Measurements from ENCODE around the gene GABPB2.
A peak's percentile ranks its signal among the peaks of the same experiment; 100 is the strongest.

GABPB2 gene

DNA sequence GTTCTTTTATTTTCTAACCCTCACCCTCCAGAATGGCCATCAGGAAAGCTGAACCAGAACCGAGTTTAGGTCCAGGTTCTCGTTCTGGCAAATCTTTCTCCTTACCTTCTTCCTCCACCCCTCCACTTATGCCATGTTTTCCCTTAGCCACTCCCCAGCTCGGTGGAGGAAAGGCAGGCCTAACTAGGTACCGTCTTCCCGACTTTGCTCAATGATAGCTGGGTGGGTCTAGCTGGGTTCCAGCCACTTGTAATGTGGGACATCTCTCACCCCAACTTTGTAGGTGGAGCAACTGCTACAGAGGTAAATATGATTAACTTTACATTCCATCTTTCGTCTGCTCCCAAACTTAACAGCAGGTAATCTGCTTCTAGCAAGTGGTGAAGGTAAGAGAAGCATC is 33.5 kb upstream of the GABPB2 start:
- 95% methylated on average over 3 of the region's 6 CpGs for WGBS (ENCODE audit: insufficient coverage)
- Histone ChIP-seq H3K9me3 (ENCODE audit: control extremely low read depth in 1 of 5, control insufficient read depth in 4 of 5, insufficient read depth in 2 of 5, low read depth in 1 of 5, low read length in 4 of 5) (no peaks in the 10 kb centered on the region), H3K4me1 (ENCODE audit: control extremely low read depth in 1 of 4, control insufficient read depth in 4 of 4, insufficient read depth in 4 of 4, low read length in 3 of 4) (no peaks in the 10 kb centered on the region), H3K27me3 (replicated peaks in 2 of 5; ENCODE audit: control insufficient read depth in 4 of 5, insufficient read depth in 5 of 5, low read length in 4 of 5) (no peaks in the 10 kb centered on the region), H3K36me3 (ENCODE audit: control insufficient read depth in 4 of 4, insufficient read depth in 4 of 4, low read length in 3 of 4) (peaks cover 10 to 25% (median 21%) of the 10 kb centered on the region in 4 experiments), H3K4me3 (ENCODE audit: control insufficient read depth in 1 of 7, extremely low read depth in 1 of 7, insufficient read depth in 4 of 7, low read depth in 2 of 7, low read length in 6 of 7) (no peak overlapping the region), H3K27ac (ENCODE audit: insufficient read depth in 1 of 2, low read depth in 1 of 2, low read length in 2 of 2, poor library complexity in 1 of 2, severe bottlenecking in 2 of 2) (no peak overlapping the region)
- CTCF ChIA-PET = interaction anchor here (0.7 to 3.5 kb wide), 6 partner anchors 9 to 63 kb away, joined by 3 to 15 read pairs (median 4); partner anchors contain the start of gene C1orf56
- POLR2A ChIA-PET = no interaction called here
- no peak for DNase-seq

- Histone ChIP-seq H3K27ac (ENCODE audit: insufficient read depth in 1 of 2, low read depth in 1 of 2, low read length in 2 of 2, poor library complexity in 1 of 2, severe bottlenecking in 2 of 2) (no peak overlapping the region), H3K9me3 (ENCODE audit: control extremely low read depth in 1 of 5, control insufficient read depth in 4 of 5, insufficient read depth in 2 of 5, low read depth in 1 of 5, low read length in 4 of 5) (no peaks in the 10 kb centered on the region), H3K4me3 (ENCODE audit: control insufficient read depth in 1 of 7, extremely low read depth in 1 of 7, insufficient read depth in 4 of 7, low read depth in 2 of 7, low read length in 6 of 7) (no peak overlapping the region), H3K4me1 (ENCODE audit: control extremely low read depth in 1 of 4, control insufficient read depth in 4 of 4, insufficient read depth in 4 of 4, low read length in 3 of 4) (no peaks in the 10 kb centered on the region), H3K27me3 (replicated peaks in 2 of 5; ENCODE audit: control insufficient read depth in 4 of 5, insufficient read depth in 5 of 5, low read length in 4 of 5) (no peaks in the 10 kb centered on the region), H3K36me3 (ENCODE audit: control insufficient read depth in 4 of 4, insufficient read depth in 4 of 4, low read length in 3 of 4) (peaks cover 2 to 13% (median 9%) of the 10 kb centered on the region in 4 experiments)
- 97% methylated on average over 3 of the region's 3 CpGs for WGBS (ENCODE audit: insufficient coverage)
- CTCF ChIA-PET = interaction anchor here (0.6 to 3.5 kb wide), 4 partner anchors 7 to 38 kb away, joined by 3 to 15 read pairs (median 4); partner anchors contain the start of gene C1orf56
- POLR2A ChIA-PET = interaction anchor here (1.2 kb wide), 1 partner anchor 95 kb away, joined by 5 read pairs; no protein-coding TSS in a partner anchor
- DNase-seq = no peak
Observed at GRCh38 chr1:151039521-151039920, 31.0 kb upstream of the GABPB2 start.

- no peak for DNase-seq
- no peaks in the 10 kb centered on the region for H3K36me3 ChIP-seq (ENCODE audit: control insufficient read depth in 4 of 4, insufficient read depth in 4 of 4, low read length in 3 of 4)
- POLR2A ChIA-PET = no interaction called here
- H3K27ac ChIP-seq (ENCODE audit: insufficient read depth in 1 of 2, low read depth in 1 of 2, low read length in 2 of 2, poor library complexity in 1 of 2, severe bottlenecking in 2 of 2) = no peak overlapping the region
- H3K4me3 ChIP-seq (ENCODE audit: control insufficient read depth in 1 of 7, extremely low read depth in 1 of 7, insufficient read depth in 4 of 7, low read depth in 2 of 7, low read length in 6 of 7) = no peak overlapping the region
- H3K4me1 ChIP-seq (ENCODE audit: control extremely low read depth in 1 of 4, control insufficient read depth in 4 of 4, insufficient read depth in 4 of 4, low read length in 3 of 4) = peaks cover 2 to 11% (median 6%) of the 10 kb centered on the region in 4 experiments
- WGBS (ENCODE audit: insufficient coverage) = no CpG with 5 or more reads among the region's 1 CpG
- no peaks in the 10 kb centered on the region for H3K9me3 ChIP-seq (ENCODE audit: control extremely low read depth in 1 of 5, control insufficient read depth in 4 of 5, insufficient read depth in 2 of 5, low read depth in 1 of 5, low read length in 4 of 5)
- H3K27me3 ChIP-seq (replicated peaks in 2 of 5; ENCODE audit: control insufficient read depth in 4 of 5, insufficient read depth in 5 of 5, low read length in 4 of 5) = no peaks in the 10 kb centered on the region
- CTCF ChIA-PET = interaction anchor here (1.0 to 8.2 kb wide), 7 partner anchors 9 to 100 kb away, joined by 3 to 59 read pairs (median 3); partner anchors contain the start of genes CDC42SE1 and MLLT11
Observed at GRCh38 chr1:151043163-151043562, 27.4 kb upstream of the GABPB2 start.

DNA sequence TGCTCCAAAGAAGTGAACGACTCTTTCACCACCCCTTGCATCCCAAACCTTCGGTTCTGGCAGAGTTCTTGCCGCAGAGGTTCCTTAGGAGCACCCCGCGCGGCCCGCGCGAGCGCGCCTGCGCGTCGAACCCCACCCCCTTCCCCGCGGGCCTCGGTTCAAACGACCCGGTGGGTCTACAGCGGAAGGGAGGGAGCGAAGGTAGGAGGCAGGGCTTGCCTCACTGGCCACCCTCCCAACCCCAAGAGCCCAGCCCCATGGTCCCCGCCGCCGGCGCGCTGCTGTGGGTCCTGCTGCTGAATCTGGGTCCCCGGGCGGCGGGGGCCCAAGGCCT is 23.0 kb upstream of the GABPB2 start, which contains the start of gene C1orf56:
Gene C1orf56 (plus strand): TSS at position 161 of the 334 bp plus-strand sequence. CDS start 97 bp downstream, at position 258.
- 2% methylated on average over 10 of the region's 29 CpGs for WGBS (ENCODE audit: insufficient coverage)
- no peaks in the 10 kb centered on the region for H3K27me3 ChIP-seq (replicated peaks in 2 of 5; ENCODE audit: control insufficient read depth in 4 of 5, insufficient read depth in 5 of 5, low read length in 4 of 5)
- H3K36me3 ChIP-seq (ENCODE audit: control insufficient read depth in 4 of 4, insufficient read depth in 4 of 4, low read length in 3 of 4) = peaks cover 2 to 20% (median 8%) of the 10 kb centered on the region in 4 experiments
- H3K27ac ChIP-seq (ENCODE audit: insufficient read depth in 1 of 2, low read depth in 1 of 2, low read length in 2 of 2, poor library complexity in 1 of 2, severe bottlenecking in 2 of 2) = peak within 1 kb of the TSS in 1 of 2 experiments; percentile 49
- POLR2A ChIA-PET = interaction anchor here (0.6 to 2.6 kb wide), 2 partner anchors 11 to 65 kb away, joined by 7 to 8 read pairs; no protein-coding TSS in a partner anchor
- H3K4me3 ChIP-seq (ENCODE audit: control insufficient read depth in 1 of 7, extremely low read depth in 1 of 7, insufficient read depth in 4 of 7, low read depth in 2 of 7, low read length in 6 of 7) = peak within 1 kb of the TSS; percentile 56 to 92 (median 80)
- CTCF ChIA-PET = interaction anchor here (0.5 to 8.2 kb wide), 8 partner anchors 10 to 107 kb away, joined by 3 to 59 read pairs (median 6); partner anchors contain the start of genes BNIPL, CDC42SE1 and MLLT11
- DNase-seq = peak; percentile 54 to 57 (median 55)
- H3K9me3 ChIP-seq (ENCODE audit: control extremely low read depth in 1 of 5, control insufficient read depth in 4 of 5, insufficient read depth in 2 of 5, low read depth in 1 of 5, low read length in 4 of 5) = no peaks in the 10 kb centered on the region
- H3K4me1 ChIP-seq (ENCODE audit: control extremely low read depth in 1 of 4, control insufficient read depth in 4 of 4, insufficient read depth in 4 of 4, low read length in 3 of 4) = peaks cover 2 to 18% (median 9%) of the 10 kb centered on the region in 4 experiments

DNA sequence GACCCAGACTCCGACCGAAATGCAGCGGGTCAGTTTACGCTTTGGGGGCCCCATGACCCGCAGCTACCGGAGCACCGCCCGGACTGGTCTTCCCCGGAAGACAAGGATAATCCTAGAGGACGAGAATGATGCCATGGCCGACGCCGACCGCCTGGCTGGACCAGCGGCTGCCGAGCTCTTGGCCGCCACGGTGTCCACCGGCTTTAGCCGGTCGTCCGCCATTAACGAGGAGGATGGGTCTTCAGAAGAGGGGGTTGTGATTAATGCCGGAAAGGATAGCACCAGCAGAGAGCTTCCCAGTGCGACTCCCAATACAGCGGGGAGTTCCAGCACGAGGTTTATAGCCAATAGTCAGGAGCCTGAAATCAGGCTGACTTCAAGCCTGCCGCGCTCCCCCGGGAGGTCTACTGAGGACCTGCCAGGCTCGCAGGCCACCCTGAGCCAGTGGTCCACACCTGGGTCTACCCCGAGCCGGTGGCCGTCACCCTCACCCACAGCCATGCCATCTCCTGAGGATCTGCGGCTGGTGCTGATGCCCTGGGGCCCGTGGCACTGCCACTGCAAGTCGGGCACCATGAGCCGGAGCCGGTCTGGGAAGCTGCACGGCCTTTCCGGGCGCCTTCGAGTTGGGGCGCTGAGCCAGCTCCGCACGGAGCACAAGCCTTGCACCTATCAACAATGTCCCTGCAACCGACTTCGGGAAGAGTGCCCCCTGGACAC is 22.5 kb upstream of the GABPB2 start:
- H3K4me3 ChIP-seq (ENCODE audit: control insufficient read depth in 1 of 7, extremely low read depth in 1 of 7, insufficient read depth in 4 of 7, low read depth in 2 of 7, low read length in 6 of 7) = peak overlapping the region; percentile 56 to 92 (median 80)
- no peaks in the 10 kb centered on the region for H3K9me3 ChIP-seq (ENCODE audit: control extremely low read depth in 1 of 5, control insufficient read depth in 4 of 5, insufficient read depth in 2 of 5, low read depth in 1 of 5, low read length in 4 of 5)
- H3K27ac ChIP-seq (ENCODE audit: insufficient read depth in 1 of 2, low read depth in 1 of 2, low read length in 2 of 2, poor library complexity in 1 of 2, severe bottlenecking in 2 of 2) = peak overlapping the region in 1 of 2 experiments; percentile 49
- peak; percentile 72 to 87 (median 85) for DNase-seq
- ChIA-PET CTCF (interaction anchor here (0.5 to 8.2 kb wide), 10 partner anchors 10 to 106 kb away, joined by 3 to 59 read pairs (median 5); partner anchors contain the start of genes BNIPL, CDC42SE1, MINDY1 and MLLT11), POLR2A (interaction anchor here (2.6 kb wide), 1 partner anchor 10 kb away, joined by 8 read pairs; no protein-coding TSS in a partner anchor)
- no peaks in the 10 kb centered on the region for H3K27me3 ChIP-seq (replicated peaks in 2 of 5; ENCODE audit: control insufficient read depth in 4 of 5, insufficient read depth in 5 of 5, low read length in 4 of 5)
- WGBS (ENCODE audit: insufficient coverage) = under 1% methylated on average over 41 of the region's 48 CpGs
- peaks cover 2 to 18% (median 9%) of the 10 kb centered on the region in 4 experiments for H3K4me1 ChIP-seq (ENCODE audit: control extremely low read depth in 1 of 4, control insufficient read depth in 4 of 4, insufficient read depth in 4 of 4, low read length in 3 of 4)
- H3K36me3 ChIP-seq (ENCODE audit: control insufficient read depth in 4 of 4, insufficient read depth in 4 of 4, low read length in 3 of 4) = peaks cover 3 to 26% (median 12%) of the 10 kb centered on the region in 4 experiments

DNA sequence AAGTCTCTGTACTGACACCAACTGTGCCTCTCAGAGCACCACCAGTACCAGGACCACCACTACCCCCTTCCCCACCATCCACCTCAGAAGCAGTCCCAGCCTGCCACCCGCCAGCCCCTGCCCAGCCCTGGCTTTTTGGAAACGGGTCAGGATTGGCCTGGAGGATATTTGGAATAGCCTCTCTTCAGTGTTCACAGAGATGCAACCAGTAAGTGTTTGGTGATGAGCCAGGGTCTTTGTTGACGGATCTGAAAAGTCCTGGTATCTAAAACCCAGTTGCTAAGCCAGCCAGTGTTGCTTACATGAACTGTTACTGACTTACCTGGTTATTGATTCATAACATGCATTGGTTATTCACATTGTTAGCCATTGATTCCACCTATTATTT is 21.9 kb upstream of the GABPB2 start:
- H3K4me3 ChIP-seq (ENCODE audit: control insufficient read depth in 1 of 7, extremely low read depth in 1 of 7, insufficient read depth in 4 of 7, low read depth in 2 of 7, low read length in 6 of 7) = peak overlapping the region; percentile 23 to 92 (median 80)
- no peaks in the 10 kb centered on the region for H3K9me3 ChIP-seq (ENCODE audit: control extremely low read depth in 1 of 5, control insufficient read depth in 4 of 5, insufficient read depth in 2 of 5, low read depth in 1 of 5, low read length in 4 of 5)
- ChIA-PET CTCF (interaction anchor here (1.0 to 8.2 kb wide), 8 partner anchors 9 to 51 kb away, joined by 3 to 59 read pairs (median 6); partner anchors contain the start of genes BNIPL, CDC42SE1, MINDY1 and MLLT11), POLR2A (interaction anchor here (2.6 kb wide), 1 partner anchor 9 kb away, joined by 8 read pairs; no protein-coding TSS in a partner anchor)
- no peaks in the 10 kb centered on the region for H3K27me3 ChIP-seq (replicated peaks in 2 of 5; ENCODE audit: control insufficient read depth in 4 of 5, insufficient read depth in 5 of 5, low read length in 4 of 5)
- H3K36me3 ChIP-seq (ENCODE audit: control insufficient read depth in 4 of 4, insufficient read depth in 4 of 4, low read length in 3 of 4) = peaks cover 3 to 31% (median 18%) of the 10 kb centered on the region in 4 experiments
- peaks cover 2 to 18% (median 9%) of the 10 kb centered on the region in 4 experiments for H3K4me1 ChIP-seq (ENCODE audit: control extremely low read depth in 1 of 4, control insufficient read depth in 4 of 4, insufficient read depth in 4 of 4, low read length in 3 of 4)
- no peak overlapping the region for H3K27ac ChIP-seq (ENCODE audit: insufficient read depth in 1 of 2, low read depth in 1 of 2, low read length in 2 of 2, poor library complexity in 1 of 2, severe bottlenecking in 2 of 2)
- 30% methylated on average over 2 of the region's 3 CpGs for WGBS (ENCODE audit: insufficient coverage)
- DNase-seq = peak in 1 of 3 donors; percentile 19

All from common myeloid progenitor, CD34-positive (primary cell).